Endothelial cell of umbilical vein (primary cell): ENCODE results near the gene LDAF1.

ENCODE experiments used
- CTCF ChIP-seq, 2 donors: IDR thresholded peaks; 1 replicate in 1 of 2; 2 replicates in 1 of 2; pipeline ENCODE4 v1.5.1; 2011; ENCODE audit warnings: low read length in 2 of 2, mild to moderate bottlenecking in 2 of 2, moderate library complexity in 2 of 2, control low read depth in 1 of 2, inconsistent platforms in 1 of 2, low read depth in 1 of 2; ENCODE audit not compliant: insufficient read depth in 1 of 2; ENCODE audit errors: extremely low read depth in 1 of 2
- FOS ChIP-seq: IDR thresholded peaks from 2 replicates; pipeline ENCODE4 v1.6.1; 2011; ENCODE audit warnings: mild to moderate bottlenecking, low read length, moderate library complexity, borderline replicate concordance; ENCODE audit not compliant: insufficient read depth
- MYC ChIP-seq: IDR thresholded peaks from one replicate; pipeline ENCODE4 v1.6.1; 2011; ENCODE audit warnings: mild to moderate bottlenecking, low read depth, low read length
- POLR2A ChIP-seq: IDR thresholded peaks from 2 replicates; pipeline ENCODE4 v1.6.1; 2012; ENCODE audit warnings: low read depth, mild to moderate bottlenecking, control low read depth, low read length
- POLR2AphosphoS5 ChIP-seq: IDR thresholded peaks from 2 replicates; pipeline ENCODE4 v1.6.1; 2012; ENCODE audit warnings: low read depth, mild to moderate bottlenecking, control low read depth, low read length, moderate library complexity; ENCODE audit not compliant: insufficient read depth

DNA sequence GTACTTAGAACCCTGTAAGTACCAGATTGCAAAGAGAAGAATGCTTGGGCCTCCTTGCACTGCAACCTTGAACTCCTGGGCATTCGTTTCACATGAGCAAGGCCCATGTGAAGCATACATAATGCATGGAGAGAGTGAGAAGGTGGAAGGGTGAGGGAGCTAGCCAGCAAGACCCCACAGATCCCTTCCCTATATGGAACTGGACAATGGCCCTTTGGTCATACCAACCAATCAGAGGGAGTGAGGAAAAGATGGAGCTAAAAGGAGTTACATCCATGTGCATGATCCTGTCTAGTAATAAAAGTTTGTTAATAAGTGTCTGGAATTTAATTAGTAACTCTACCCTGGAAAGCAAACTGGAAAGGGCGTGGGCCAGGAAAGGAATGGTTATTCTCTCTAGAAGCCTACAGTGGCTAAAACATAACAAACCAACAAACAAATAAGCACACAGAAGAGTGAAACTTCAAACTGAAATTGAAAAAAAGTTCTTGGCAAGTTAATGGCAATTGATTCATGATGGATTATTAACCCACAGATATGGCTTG is 37.4 kb upstream of the LDAF1 start:
- TF ChIP-seq POLR2AphosphoS5 (no peak), CTCF (IDR thresholded peaks at IDR 0.05; ENCODE audit: extremely low read depth in 1 of 2, insufficient read depth in 1 of 2, low read depth in 1 of 2, low read length in 2 of 2) (no peak), POLR2A (no peak), MYC (no peak), FOS (no peak)
